Measurements from ENCODE around the gene RASA2.
"Not testable (repeated sequence)": the region's sequence is repeated elsewhere in the genome, so short reads cannot be mapped to it uniquely, and the experiment has no call there.

The RASA2 gene

GRCh38 chr3:141460097-141460704, 26.6 kb upstream of the RASA2 start:
- peak; percentile 85 for DNase-seq

GRCh38 chr3:141462176-141462859, 24.5 kb upstream of the RASA2 start:
- DNase-seq, result no peak

GRCh38 chr3:141465221-141465620, 21.6 kb upstream of the RASA2 start:
- no peak for DNase-seq

GRCh38 chr3:141466633-141467169, 20.1 kb upstream of the RASA2 start:
- DNase-seq, result no peak

GRCh38 chr3:141469720-141470119, 17.1 kb upstream of the RASA2 start:
- no peak for DNase-seq

GRCh38 chr3:141471160-141471559, 15.7 kb upstream of the RASA2 start:
- DNase-seq, result peak; percentile 75

GRCh38 chr3:141476033-141476432, 10.8 kb upstream of the RASA2 start:
- no peak for DNase-seq

- peak; percentile 87 for DNase-seq
These were observed 9.6 kb upstream of the RASA2 start for GRCh38 chr3:141477224-141477623.

GRCh38 chr3:141478139-141478538, 8.7 kb upstream of the RASA2 start:
- no peak for DNase-seq

GRCh38 chr3:141478840-141479239, 8.0 kb upstream of the RASA2 start:
- DNase-seq, result not testable (repeated sequence)

GRCh38 chr3:141482245-141482922, 4.4 kb upstream of the RASA2 start:
- peak; percentile 94 for DNase-seq

GRCh38 chr3:141484701-141485287, 2.0 kb upstream of the RASA2 start:
- DNase-seq, result no peak

- peak; percentile 83 for DNase-seq
These were observed 959 bp upstream of the RASA2 start for GRCh38 chr3:141485641-141486495.

GRCh38 chr3:141486496-141486745, 406 bp upstream of the RASA2 start:
- no peak for DNase-seq

GRCh38 chr3:141487521-141488252, 860 bp downstream of the RASA2 start:
- DNase-seq, result peak; percentile 68

- DNase-seq, result no peak
These were observed 2.4 kb downstream of the RASA2 start for GRCh38 chr3:141489203-141489602.

- DNase-seq, result no peak
These were observed 4.3 kb downstream of the RASA2 start for GRCh38 chr3:141491081-141491480.

- DNase-seq, result no peak
These were observed 5.1 kb downstream of the RASA2 start for GRCh38 chr3:141491929-141492328.

- no peak for DNase-seq
These were observed 6.4 kb downstream of the RASA2 start for GRCh38 chr3:141493184-141493583.

GRCh38 chr3:141497589-141497988, 10.8 kb downstream of the RASA2 start:
- DNase-seq, result not testable (repeated sequence)

- no peak for DNase-seq
These were observed 11.9 kb downstream of the RASA2 start for GRCh38 chr3:141498598-141499223.

- DNase-seq, result no peak
These were observed 12.5 kb downstream of the RASA2 start for GRCh38 chr3:141499284-141499683.

Data from EL (cell line).